Lung (tissue), 12 donors: ENCODE data around the gene TSR3. TPM values are rescaled to one million over a fixed set of nuclear protein-coding genes. Genes with fewer than 3 reads are reported as not detected.

Experiments
- ATAC-seq: fragments of 200-7000 bp; cut with Tn5 transposase; one replicate; pipeline ENCODE4 v1.9.1; 2020; ENCODE audit warnings: moderate number of reproducible peaks; ENCODE audit not compliant: insufficient read depth, low FRiP score
- DNase-seq, 3 donors: peaks; one replicate each; pipeline ENCODE4 v3.0.0-alpha.2; 2013 to 2017
- H3K27ac ChIP-seq, 2 donors: one replicate each; pipeline ENCODE4 v1.5.1; 2013; ENCODE audit warnings: mild to moderate bottlenecking in 2 of 2, moderate library complexity in 2 of 2, control low read depth in 1 of 2, inconsistent platforms in 1 of 2, low read depth in 1 of 2, low read length in 1 of 2
- H3K27me3 ChIP-seq, 3 donors: one replicate each; pipeline ENCODE4 v1.5.1; 2013; ENCODE audit warnings: low read length in 2 of 3; ENCODE audit not compliant: control insufficient read depth in 3 of 3, insufficient read depth in 3 of 3
- H3K36me3 ChIP-seq, 4 donors: one replicate each; pipeline ENCODE4 v1.5.1; 2013; ENCODE audit warnings: low read length in 4 of 4, mild to moderate bottlenecking in 1 of 4, moderate library complexity in 1 of 4; ENCODE audit not compliant: control insufficient read depth in 4 of 4, insufficient read depth in 4 of 4
- H3K4me1 ChIP-seq, 5 donors: one replicate each; pipeline ENCODE4 v1.5.1; 2013; ENCODE audit warnings: low read length in 5 of 5, mild to moderate bottlenecking in 2 of 5, moderate library complexity in 1 of 5; ENCODE audit not compliant: control insufficient read depth in 5 of 5, insufficient read depth in 5 of 5
- H3K4me3 ChIP-seq: one replicate; pipeline ENCODE4 v1.5.1; 2013; ENCODE audit warnings: mild to moderate bottlenecking, control low read depth, moderate library complexity
- H3K9ac ChIP-seq, 2 donors: one replicate each; pipeline ENCODE4 v1.5.1; 2013; ENCODE audit warnings: low read length in 2 of 2, control low read depth in 1 of 2; ENCODE audit not compliant: insufficient read depth in 1 of 2
- H3K9me3 ChIP-seq, 4 donors: one replicate each; pipeline ENCODE4 v1.5.1; 2013; ENCODE audit warnings: low read length in 3 of 4, mild to moderate bottlenecking in 1 of 4, moderate library complexity in 1 of 4; ENCODE audit not compliant: control insufficient read depth in 4 of 4, insufficient read depth in 3 of 4
- WGBS, 2 donors: extraction: QIAGEN DNeasy Blood & Tissue Kit; methylation state at CpG; one replicate each; pipeline ENCODE4 v1.1.7; 2013; 5-methylcytosine and 5-hydroxymethylcytosine counted together
- polyA plus RNA-seq, 2 donors: library from polyadenylated mRNA; stranded (reverse); fragments of 200-250 nt; gene quantifications; one replicate each; pipeline ENCODE4 v1.2.1, GENCODE V29; 2013
- total RNA-seq, 2 donors: library from RNA; depleted of rRNA in 1 of 2; stranded (reverse); fragments of >200 nt in 1 of 2; gene quantifications; one replicate each; pipeline ENCODE4 v1.2.1, GENCODE V29; 2014 to 2021
- TF ChIP-seq, protein P1 (sequence below): IDR thresholded peaks from 2 replicates; pipeline ENCODE4 v1.5.1; 2012; ENCODE audit warnings: mild to moderate bottlenecking; ENCODE audit errors: control extremely low read depth, extremely low read depth
- donor health status: control.
- donor health status: control.
- donor health status: Bipolar disorder and iron deficiency.
- donor health status: healthy.
- donor health status: DM: yes; HTN: yes; CAD: no.

The TSR3 gene
- total and polyA plus RNA-seq, 4 donors, result 32.5 to 66.4 (median 56.6) TPM

- DNase-seq, result no peak
- 89 to 91% methylated on average over 14 of the region's 14 CpGs for WGBS, 2 donors
Measured at GRCh38 chr16:1344499-1344898, 7.2 kb downstream of the TSR3 start.

GRCh38 chr16:1343428-1344242 is 8.0 kb downstream of the TSR3 start:
- DNase-seq (no peak), ATAC-seq (no peak)
- peaks cover 0 to 10% (median under 1%) of the 10 kb centered on the region in 4 donors for H3K36me3 ChIP-seq
- WGBS, 2 donors, result 57 to 63% methylated on average over 42 to 44 of the region's 44 CpGs
- H3K27me3 ChIP-seq, result peaks cover 0 to 2% (median 0%) of the 10 kb centered on the region in 3 donors
- peaks cover 0 to 11% (median 0%) of the 10 kb centered on the region in 5 donors for H3K4me1 ChIP-seq
- H3K9ac ChIP-seq, result no peak overlapping the region
- no peaks in the 10 kb centered on the region for H3K9me3 ChIP-seq
- no peak overlapping the region for H3K27ac ChIP-seq
- no peak overlapping the region for H3K4me3 ChIP-seq
- TF ChIP-seq, protein P1, sequence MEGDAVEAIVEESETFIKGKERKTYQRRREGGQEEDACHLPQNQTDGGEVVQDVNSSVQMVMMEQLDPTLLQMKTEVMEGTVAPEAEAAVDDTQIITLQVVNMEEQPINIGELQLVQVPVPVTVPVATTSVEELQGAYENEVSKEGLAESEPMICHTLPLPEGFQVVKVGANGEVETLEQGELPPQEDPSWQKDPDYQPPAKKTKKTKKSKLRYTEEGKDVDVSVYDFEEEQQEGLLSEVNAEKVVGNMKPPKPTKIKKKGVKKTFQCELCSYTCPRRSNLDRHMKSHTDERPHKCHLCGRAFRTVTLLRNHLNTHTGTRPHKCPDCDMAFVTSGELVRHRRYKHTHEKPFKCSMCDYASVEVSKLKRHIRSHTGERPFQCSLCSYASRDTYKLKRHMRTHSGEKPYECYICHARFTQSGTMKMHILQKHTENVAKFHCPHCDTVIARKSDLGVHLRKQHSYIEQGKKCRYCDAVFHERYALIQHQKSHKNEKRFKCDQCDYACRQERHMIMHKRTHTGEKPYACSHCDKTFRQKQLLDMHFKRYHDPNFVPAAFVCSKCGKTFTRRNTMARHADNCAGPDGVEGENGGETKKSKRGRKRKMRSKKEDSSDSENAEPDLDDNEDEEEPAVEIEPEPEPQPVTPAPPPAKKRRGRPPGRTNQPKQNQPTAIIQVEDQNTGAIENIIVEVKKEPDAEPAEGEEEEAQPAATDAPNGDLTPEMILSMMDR, result no peak

More at GRCh38 chr16:1344499-1344898, 7.2 kb downstream of the TSR3 start:
- Histone ChIP-seq H3K27ac (no peak overlapping the region), H3K4me1 (peaks cover 0 to 11% (median 0%) of the 10 kb centered on the region in 5 donors), H3K9ac (no peak overlapping the region), H3K36me3 (peaks cover 0 to 15% (median 3%) of the 10 kb centered on the region in 4 donors), H3K9me3 (no peaks in the 10 kb centered on the region), H3K4me3 (no peak overlapping the region), H3K27me3 (peaks cover 0 to 2% (median 0%) of the 10 kb centered on the region in 3 donors)
- TF ChIP-seq, protein P1, result no peak
- ATAC-seq, result no peak

- no peak overlapping the region for H3K4me3 ChIP-seq
- H3K9ac ChIP-seq, result no peak overlapping the region
- WGBS, 2 donors, result 2 to 6% methylated on average over 37 to 49 of the region's 49 CpGs
- ATAC-seq, result peak; percentile 96
- TF ChIP-seq, protein P1, result no peak
- peaks cover 0 to 11% (median 0%) of the 10 kb centered on the region in 5 donors for H3K4me1 ChIP-seq
- H3K36me3 ChIP-seq, result peaks cover 0 to 3% (median 0%) of the 10 kb centered on the region in 4 donors
- peak; percentile 81 to 93 (median 89) for DNase-seq
- no peaks in the 10 kb centered on the region for H3K9me3 ChIP-seq
- H3K27me3 ChIP-seq, result peaks cover 0 to 2% (median 0%) of the 10 kb centered on the region in 3 donors
- H3K27ac ChIP-seq, result no peak overlapping the region
Measured at GRCh38 chr16:1342526-1343427, 8.9 kb downstream of the TSR3 start.
